Suprapubic skin (tissue), 4 donors: ENCODE data around the gene PLA2G15.

ENCODE experiments used
- CTCF ChIP-seq, 2 donors: fragments of 200-600 bp in 1 of 2; fragments of 450-650 bp in 1 of 2; sonication (generic) in 1 of 2; IDR thresholded peaks; one replicate each; pipeline ENCODE4 v1.5.1; 2016 to 2019; ENCODE audit warnings: antibody characterized with exemption in 2 of 2, mild to moderate bottlenecking in 1 of 2, moderate library complexity in 1 of 2
- EP300 ChIP-seq: sonication (generic); formaldehyde crosslinking; IDR thresholded peaks from one replicate; pipeline ENCODE4 v1.6.1; 2017; ENCODE audit warnings: antibody characterized with exemption
- POLR2A ChIP-seq, 2 donors: fragments of 450-650 bp; IDR thresholded peaks; one replicate each; pipeline ENCODE4 v1.6.1; 2017; ENCODE audit warnings: antibody characterized with exemption in 2 of 2, mild to moderate bottlenecking in 2 of 2, moderate library complexity in 2 of 2
- POLR2AphosphoS5 ChIP-seq, 3 donors: sonication (generic); formaldehyde crosslinking; IDR thresholded peaks; one replicate each; pipeline ENCODE4 v1.6.1; 2017; ENCODE audit warnings: antibody characterized with exemption in 3 of 3

GRCh38 chr16:68286153-68287074 is 41.2 kb downstream of the PLA2G15 start:
- no peak for TF ChIP-seq CTCF (IDR thresholded peaks at IDR 0.05)
- no peak for TF ChIP-seq POLR2A (IDR thresholded peaks at IDR 0.05)
- TF ChIP-seq POLR2AphosphoS5 (IDR thresholded peaks at IDR 0.05), result no peak
- no peak for TF ChIP-seq EP300
